ENCODE data around the gene TANK. TPM values are rescaled to one million over a fixed set of nuclear protein-coding genes. Genes with fewer than 3 reads are reported as not detected.

The TANK gene
- total and polyA plus RNA-seq, 2 of the 13 experiments (the other 11 are each of a cell fraction or from before 2014, with no cell fraction given): 66.9 to 96.1 TPM

DNA sequence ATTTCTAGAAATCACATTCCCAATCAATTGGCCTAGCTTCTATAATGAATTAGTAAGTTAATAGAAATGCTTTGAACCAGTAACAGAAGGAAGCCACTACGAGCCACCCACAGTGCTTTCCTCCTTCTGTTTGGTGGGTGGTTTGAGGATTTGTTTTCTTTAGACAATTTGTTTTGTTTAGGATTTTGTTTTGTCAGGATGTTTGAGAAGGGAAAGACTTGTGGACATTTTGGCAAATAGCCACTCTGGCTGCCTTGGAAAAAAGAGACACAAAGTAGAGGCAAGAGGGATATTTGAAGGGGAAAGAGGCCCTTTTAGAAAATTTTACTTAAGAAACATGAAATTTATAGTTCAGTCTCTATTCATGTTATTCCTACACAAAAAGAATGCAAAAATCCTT, 47.7 kb downstream of the TANK start (continued):
- TF ChIP-seq, protein P1, sequence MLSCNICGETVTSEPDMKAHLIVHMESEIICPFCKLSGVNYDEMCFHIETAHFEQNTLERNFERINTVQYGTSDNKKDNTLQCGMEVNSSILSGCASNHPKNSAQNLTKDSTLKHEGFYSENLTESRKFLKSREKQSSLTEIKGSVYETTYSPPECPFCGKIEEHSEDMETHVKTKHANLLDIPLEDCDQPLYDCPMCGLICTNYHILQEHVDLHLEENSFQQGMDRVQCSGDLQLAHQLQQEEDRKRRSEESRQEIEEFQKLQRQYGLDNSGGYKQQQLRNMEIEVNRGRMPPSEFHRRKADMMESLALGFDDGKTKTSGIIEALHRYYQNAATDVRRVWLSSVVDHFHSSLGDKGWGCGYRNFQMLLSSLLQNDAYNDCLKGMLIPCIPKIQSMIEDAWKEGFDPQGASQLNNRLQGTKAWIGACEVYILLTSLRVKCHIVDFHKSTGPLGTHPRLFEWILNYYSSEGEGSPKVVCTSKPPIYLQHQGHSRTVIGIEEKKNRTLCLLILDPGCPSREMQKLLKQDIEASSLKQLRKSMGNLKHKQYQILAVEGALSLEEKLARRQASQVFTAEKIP (CRISPR knock-in tag; IDR thresholded peaks at IDR 0.05; ENCODE audit: borderline replicate concordance): no peak
- no peak for TF ChIP-seq FOXK2 (IDR thresholded peaks at IDR 0.05)
- TF ChIP-seq, protein P2, sequence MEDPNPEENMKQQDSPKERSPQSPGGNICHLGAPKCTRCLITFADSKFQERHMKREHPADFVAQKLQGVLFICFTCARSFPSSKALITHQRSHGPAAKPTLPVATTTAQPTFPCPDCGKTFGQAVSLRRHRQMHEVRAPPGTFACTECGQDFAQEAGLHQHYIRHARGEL (CRISPR knock-in tag; IDR thresholded peaks at IDR 0.05): no peak

DNA sequence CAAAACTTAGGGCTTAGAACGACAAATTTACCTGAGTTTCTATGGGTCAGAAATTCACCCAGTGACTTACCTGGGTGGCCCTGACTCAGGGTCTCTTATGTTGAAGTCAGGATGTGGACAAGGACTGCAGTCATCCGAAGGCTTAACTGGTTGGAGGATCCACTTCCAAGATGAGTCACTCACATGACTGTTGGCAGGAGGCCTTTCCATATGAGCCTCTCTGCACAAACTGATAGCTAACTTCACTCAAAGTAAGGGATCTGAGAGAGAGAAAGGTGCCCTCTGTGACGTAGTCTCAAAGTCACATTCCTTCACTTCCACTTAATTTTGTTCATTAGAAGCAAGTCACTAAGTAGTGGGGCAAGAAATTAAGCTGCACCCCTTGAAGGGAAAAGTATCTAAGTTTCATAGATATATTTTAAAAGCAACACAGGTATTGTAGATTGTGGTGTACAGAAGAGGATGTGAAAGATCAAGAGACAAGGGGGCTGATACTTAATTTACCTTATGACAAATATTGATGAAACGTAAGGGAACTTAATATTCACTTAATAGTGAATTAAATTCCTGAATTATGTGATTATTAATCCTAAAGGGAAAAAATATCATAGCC, 48.4 kb downstream of the TANK start:
- Histone ChIP-seq H3K27me3 (ENCODE audit: control insufficient read depth in 1 of 2, insufficient read depth in 2 of 2, low read length in 2 of 2) (no peaks in the 10 kb centered on the region), H3K79me2 (ENCODE audit: insufficient read depth, low read length) (no peaks in the 10 kb centered on the region), H4K20me1 (ENCODE audit: insufficient read depth, low read length) (0 out of 2 replicates have a peak, but pooled peaks cover 4% of the 10 kb centered on the region), H3K9ac (ENCODE audit: insufficient read depth, low read depth, low read length) (no peak overlapping the region), H3K27ac (ENCODE audit: extremely low read length, insufficient read depth, low read length) (no peak overlapping the region), H3K4me2 (ENCODE audit: low read depth, low read length) (no peak overlapping the region), H2AFZ (ENCODE audit: low read length) (no peak overlapping the region), H3K4me1 (ENCODE audit: insufficient read depth, low read length) (no peaks in the 10 kb centered on the region), H3K36me3 (replicated peaks in 1 of 2; ENCODE audit: control insufficient read depth in 1 of 2, insufficient read depth in 2 of 2, low read length in 2 of 2) (peaks cover 8 to 51% of the 10 kb centered on the region in 2 experiments), H3K9me3 (ENCODE audit: low read length) (no peaks in the 10 kb centered on the region), H3K4me3 (replicated peaks in 1 of 3; ENCODE audit: insufficient read depth in 1 of 3, low read depth in 2 of 3, low read length in 3 of 3) (no peak overlapping the region)
- no peak for TF ChIP-seq MAFF (IDR thresholded peaks at IDR 0.05; ENCODE audit: low read depth, low read length)
- no peak for TF ChIP-seq MZF1 (CRISPR knock-in tag; IDR thresholded peaks at IDR 0.05; ENCODE audit: borderline replicate concordance)
- TF ChIP-seq NFE2 (CRISPR knock-in tag; IDR thresholded peaks at IDR 0.05): no peak
- TF ChIP-seq, protein P3, sequence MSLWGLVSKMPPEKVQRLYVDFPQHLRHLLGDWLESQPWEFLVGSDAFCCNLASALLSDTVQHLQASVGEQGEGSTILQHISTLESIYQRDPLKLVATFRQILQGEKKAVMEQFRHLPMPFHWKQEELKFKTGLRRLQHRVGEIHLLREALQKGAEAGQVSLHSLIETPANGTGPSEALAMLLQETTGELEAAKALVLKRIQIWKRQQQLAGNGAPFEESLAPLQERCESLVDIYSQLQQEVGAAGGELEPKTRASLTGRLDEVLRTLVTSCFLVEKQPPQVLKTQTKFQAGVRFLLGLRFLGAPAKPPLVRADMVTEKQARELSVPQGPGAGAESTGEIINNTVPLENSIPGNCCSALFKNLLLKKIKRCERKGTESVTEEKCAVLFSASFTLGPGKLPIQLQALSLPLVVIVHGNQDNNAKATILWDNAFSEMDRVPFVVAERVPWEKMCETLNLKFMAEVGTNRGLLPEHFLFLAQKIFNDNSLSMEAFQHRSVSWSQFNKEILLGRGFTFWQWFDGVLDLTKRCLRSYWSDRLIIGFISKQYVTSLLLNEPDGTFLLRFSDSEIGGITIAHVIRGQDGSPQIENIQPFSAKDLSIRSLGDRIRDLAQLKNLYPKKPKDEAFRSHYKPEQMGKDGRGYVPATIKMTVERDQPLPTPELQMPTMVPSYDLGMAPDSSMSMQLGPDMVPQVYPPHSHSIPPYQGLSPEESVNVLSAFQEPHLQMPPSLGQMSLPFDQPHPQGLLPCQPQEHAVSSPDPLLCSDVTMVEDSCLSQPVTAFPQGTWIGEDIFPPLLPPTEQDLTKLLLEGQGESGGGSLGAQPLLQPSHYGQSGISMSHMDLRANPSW (CRISPR knock-in tag; IDR thresholded peaks at IDR 0.05; ENCODE audit: borderline replicate concordance): no peak
- ChIA-PET POLR2A (no interaction called here), CTCF (ENCODE audit: low intra/inter-chr PET ratio, low total read pairs) (no interaction called here)
- FAIRE-seq: no peak
- ATAC-seq: peak; percentile 57
- intact Hi-C loops (cut with micrococcal nuclease; ENCODE audit: unreplicated experiment): no loop called here
- DNase-seq (ENCODE audit: low spot score): peak; percentile 37
- 95% methylated on average over 4 of the region's 4 CpGs for WGBS (ENCODE audit: low lambda C conversion rate)
- in situ Hi-C loops (cut with HindIII; ENCODE audit: extremely low pct_ligation_motif_present, low pct_unique_long_range_greater_than_20kb): no loop called here
- BruUV-seq (replicated peaks): no TSS peak

All from HepG2 (cell line).